GM23338 (cell line): ENCODE measurements around the gene EEF1AKMT2. TPM values are rescaled to one million over a fixed set of nuclear protein-coding genes. Genes with fewer than 3 reads are reported as not detected.

Experiments used
- ATAC-seq: fragments of 200-7000 bp; cut with Tn5 transposase; 3 replicates; pipeline ENCODE4 v1.9.1; 2020
- DNase-seq: peaks from one replicate; pipeline ENCODE4 v3.0.0-alpha.2; 2015; ENCODE audit warnings: low spot score
- H2AFZ ChIP-seq: fragments of 200-600 bp; sonication (generic); 2 replicates; pipeline ENCODE4 v1.8.0; 2016; ENCODE audit warnings: antibody characterized with exemption, mild to moderate bottlenecking, moderate library complexity
- H3F3A ChIP-seq: fragments of 200-600 bp; sonication (generic); replicated peaks from 2 replicates; pipeline ENCODE4 v1.8.0; 2017; ENCODE audit warnings: antibody characterized with exemption, mixed run types, low read depth
- H3K27ac ChIP-seq: fragments of 200-600 bp; sonication (generic); 2 replicates; pipeline ENCODE4 v1.6.1; 2016; ENCODE audit warnings: low read depth
- H3K27me3 ChIP-seq: fragments of 200-600 bp; sonication (generic); 2 replicates; pipeline ENCODE4 v1.8.0; 2016; ENCODE audit warnings: mild to moderate bottlenecking, mixed run types, moderate library complexity; ENCODE audit not compliant: insufficient read depth
- H3K36me3 ChIP-seq: fragments of 200-600 bp; sonication (generic); 2 replicates; pipeline ENCODE4 v1.8.0; 2016; ENCODE audit warnings: mild to moderate bottlenecking; ENCODE audit not compliant: insufficient read depth
- H3K4me1 ChIP-seq: fragments of 200-600 bp; sonication (generic); 2 replicates; pipeline ENCODE4 v1.8.0; 2016; ENCODE audit warnings: mild to moderate bottlenecking, moderate library complexity; ENCODE audit not compliant: insufficient read depth
- H3K4me2 ChIP-seq: fragments of 200-600 bp; sonication (generic); 2 replicates; pipeline ENCODE4 v1.7.1; 2017; ENCODE audit warnings: mixed run types
- H3K4me3 ChIP-seq: fragments of 200-600 bp; sonication (generic); 2 replicates; pipeline ENCODE4 v1.6.1; 2016; ENCODE audit warnings: mixed run types
- H3K79me2 ChIP-seq: fragments of 200-600 bp; sonication (generic); replicated peaks from 2 replicates; pipeline ENCODE4 v1.8.0; 2017; ENCODE audit warnings: mild to moderate bottlenecking; ENCODE audit not compliant: insufficient read depth
- H3K9me2 ChIP-seq: fragments of 200-600 bp; sonication (generic); 2 replicates; pipeline ENCODE4 v1.8.0; 2017; ENCODE audit not compliant: insufficient read depth
- H4K20me1 ChIP-seq: fragments of 200-600 bp; sonication (generic); replicated peaks from 2 replicates; pipeline ENCODE4 v1.8.0; 2017; ENCODE audit warnings: mild to moderate bottlenecking; ENCODE audit not compliant: insufficient read depth
- H3K27ac Mint-ChIP-seq: 2 replicates; pipeline ENCODE4 v1.8.0; 2020; ENCODE audit warnings: inconsistent platforms, mild to moderate bottlenecking, moderate library complexity, mixed read lengths
- H3K27me3 Mint-ChIP-seq: 3 replicates; pipeline ENCODE4 v1.8.0; 2022; ENCODE audit warnings: low read depth, mild to moderate bottlenecking, moderate library complexity, mixed read lengths, inconsistent platforms; ENCODE audit not compliant: insufficient read depth, poor library complexity
- H3K36me3 Mint-ChIP-seq: 3 replicates; pipeline ENCODE4 v1.8.0; 2021; ENCODE audit warnings: low read depth, mild to moderate bottlenecking, inconsistent platforms, moderate library complexity, mixed read lengths
- H3K4me1 Mint-ChIP-seq: 3 replicates; pipeline ENCODE4 v1.8.0; 2020; ENCODE audit warnings: mild to moderate bottlenecking, inconsistent platforms, mixed read lengths
- H3K4me3 Mint-ChIP-seq: 3 replicates; pipeline ENCODE4 v1.8.0; 2021; ENCODE audit warnings: moderate library complexity, mild to moderate bottlenecking, inconsistent platforms, mixed read lengths
- H3K9me3 Mint-ChIP-seq: 3 replicates; pipeline ENCODE4 v1.8.0; 2020; ENCODE audit warnings: moderate library complexity, mild to moderate bottlenecking, inconsistent platforms, mixed read lengths
- CREB1 ChIP-seq: fragments of 250-450 bp; sonication (Bioruptor Pico); IDR thresholded peaks from 2 replicates; pipeline ENCODE4 v1.5.0; 2020; ENCODE audit warnings: low read depth, mild to moderate bottlenecking, moderate library complexity
- CTCF ChIP-seq, 2 experiments: fragments of 200-600 bp in 1 of 2; sonication (generic) in 1 of 2; conservative IDR thresholded peaks; 2 replicates each; pipeline versions ENCODE4 v1.5.1 to v1.6.1; 2016 to 2017; ENCODE audit warnings: antibody characterized with exemption in 2 of 2, low read depth in 2 of 2, mild to moderate bottlenecking in 2 of 2, moderate library complexity in 1 of 2
- ETS1 ChIP-seq: IDR thresholded peaks from 2 replicates; pipeline ENCODE4 v1.6.1; 2016; ENCODE audit warnings: antibody characterized with exemption
- EZH2phosphoT487 ChIP-seq: fragments of 200-600 bp; sonication (generic); IDR thresholded peaks from one replicate; pipeline ENCODE4 v1.8.1; 2018; ENCODE audit warnings: antibody characterized with exemption; ENCODE audit not compliant: unreplicated experiment
- NANOG ChIP-seq: IDR thresholded peaks from 2 replicates; pipeline ENCODE4 v1.6.1; 2016; ENCODE audit warnings: antibody characterized with exemption, borderline replicate concordance
- POLR2AphosphoS5 ChIP-seq: IDR thresholded peaks from 2 replicates; pipeline ENCODE4 v1.6.1; 2016; ENCODE audit warnings: antibody characterized with exemption, low read depth
- REST ChIP-seq: IDR thresholded peaks from one replicate; pipeline ENCODE4 v1.6.1; 2018; ENCODE audit warnings: antibody characterized with exemption; ENCODE audit not compliant: unreplicated experiment
- STAT1 ChIP-seq: IDR thresholded peaks from one replicate; pipeline ENCODE4 v1.6.1; 2016; ENCODE audit warnings: antibody characterized with exemption; ENCODE audit not compliant: unreplicated experiment
- ZNF114 ChIP-seq: fragments of 250-450 bp; sonication (Bioruptor Pico); IDR thresholded peaks from 2 replicates; pipeline ENCODE4 v1.5.0; 2020; ENCODE audit warnings: mild to moderate bottlenecking, moderate library complexity
- ZNF331 ChIP-seq: fragments of 250-450 bp; sonication (Bioruptor Pico); IDR thresholded peaks from 2 replicates; pipeline ENCODE4 v1.5.0; 2020; ENCODE audit warnings: low read depth, mild to moderate bottlenecking, moderate library complexity
- polyA plus RNA-seq: library from polyadenylated mRNA; unstranded; fragments of >200 nt; fragmentation: Nextera tagmentation; extraction: Ambion mirVana; gene quantifications from 2 replicates; pipeline ENCODE4 v1.2.1, GENCODE V29; 2016
- total RNA-seq: library from RNA; depleted of rRNA; stranded (reverse); fragments of >200 nt; shearing (Covaris generic); gene quantifications from 2 replicates; pipeline ENCODE4 v1.2.3, GENCODE V29; 2014

Gene EEF1AKMT2
- total and polyA plus RNA-seq, 2 experiments from 2014 or later, result 35.0 to 38.0 TPM

- H3K9me3 Mint-ChIP-seq, result no peaks in the 10 kb centered on the region
- no peaks in the 10 kb centered on the region for H3K27me3 Mint-ChIP-seq
- H3K27me3 ChIP-seq, result no peaks in the 10 kb centered on the region
- no peaks in the 10 kb centered on the region for H3K9me2 ChIP-seq
- H3K36me3 ChIP-seq, result peaks cover 19% of the 10 kb centered on the region; the same call in 1 of the 2 replicates
- H3K27ac ChIP-seq, result no peak overlapping the region
- H3K36me3 Mint-ChIP-seq, result peaks cover 21% of the 10 kb centered on the region
- no peaks in the 10 kb centered on the region; the same call in 1 of the 2 replicates for H3K4me1 ChIP-seq
- H4K20me1 ChIP-seq, result no peaks in the 10 kb centered on the region
- no peak for TF ChIP-seq CREB1
- no peak for TF ChIP-seq CTCF (conservative IDR thresholded peaks at IDR 0.05; ENCODE audit: low read depth in 2 of 2)
- TF ChIP-seq ZNF114 (CRISPR knock-in tag), result no peak
- TF ChIP-seq NANOG, result no peak
- TF ChIP-seq REST, result no peak
- H2AFZ ChIP-seq, result no peak overlapping the region
- H3K4me1 Mint-ChIP-seq, result peaks cover 3% of the 10 kb centered on the region; the same call in 2 of the 3 replicates
- no peak for DNase-seq
- no peak overlapping the region for H3K4me3 ChIP-seq
- H3K27ac Mint-ChIP-seq, result no peak overlapping the region
- H3K4me3 Mint-ChIP-seq, result no peak overlapping the region
- ATAC-seq, result no peak
- no peak overlapping the region for H3K4me2 ChIP-seq
- H3F3A ChIP-seq, result no peaks in the 10 kb centered on the region
- H3K79me2 ChIP-seq, result no peaks in the 10 kb centered on the region
Observed at GRCh38 chr10:124763267-124763666, 28.4 kb downstream of the EEF1AKMT2 start.

- no peak overlapping the region for H3K4me3 Mint-ChIP-seq
- H3K9me2 ChIP-seq, result no peaks in the 10 kb centered on the region
- H3K9me3 Mint-ChIP-seq, result no peaks in the 10 kb centered on the region
- no peak for DNase-seq
- no peaks in the 10 kb centered on the region for H3F3A ChIP-seq
- H3K27me3 Mint-ChIP-seq, result no peaks in the 10 kb centered on the region
- peaks cover 19% of the 10 kb centered on the region; the same call in 1 of the 2 replicates for H3K36me3 ChIP-seq
- no peaks in the 10 kb centered on the region for H3K79me2 ChIP-seq
- H3K27ac Mint-ChIP-seq, result no peak overlapping the region
- no peak overlapping the region for H2AFZ ChIP-seq
- no peak for ATAC-seq
- no peak overlapping the region for H3K27ac ChIP-seq
- H3K27me3 ChIP-seq, result no peaks in the 10 kb centered on the region
- peaks cover 6% of the 10 kb centered on the region for H3K4me1 Mint-ChIP-seq
- no peak overlapping the region for H3K4me2 ChIP-seq
- no peak overlapping the region for H3K4me3 ChIP-seq
- no peaks in the 10 kb centered on the region for H4K20me1 ChIP-seq
- peaks cover 18% of the 10 kb centered on the region; the same call in 2 of the 3 replicates for H3K36me3 Mint-ChIP-seq
- peaks cover under 1% of the 10 kb centered on the region; the same call in 1 of the 2 replicates for H3K4me1 ChIP-seq
- TF ChIP-seq NANOG, result no peak
- no peak for TF ChIP-seq ETS1
- TF ChIP-seq POLR2AphosphoS5, result no peak
- no peak for TF ChIP-seq REST
- TF ChIP-seq EZH2phosphoT487, result no peak
- no peak for TF ChIP-seq CTCF (conservative IDR thresholded peaks at IDR 0.05; ENCODE audit: low read depth in 2 of 2)
- TF ChIP-seq ZNF331 (CRISPR knock-in tag), result no peak
- no peak for TF ChIP-seq STAT1
Observed at GRCh38 chr10:124762281-124762680, 29.4 kb downstream of the EEF1AKMT2 start.
